GM21381 (cell line): ENCODE data around the gene P2RX1.

Source experiments
- ATAC-seq: cut with Tn5 transposase; IDR thresholded peaks from one replicate; pipeline ENCODE4 v1.9.1; 2021; ENCODE audit warnings: mild to moderate bottlenecking, moderate library complexity; ENCODE audit not compliant: unreplicated experiment

The P2RX1 gene

DNA sequence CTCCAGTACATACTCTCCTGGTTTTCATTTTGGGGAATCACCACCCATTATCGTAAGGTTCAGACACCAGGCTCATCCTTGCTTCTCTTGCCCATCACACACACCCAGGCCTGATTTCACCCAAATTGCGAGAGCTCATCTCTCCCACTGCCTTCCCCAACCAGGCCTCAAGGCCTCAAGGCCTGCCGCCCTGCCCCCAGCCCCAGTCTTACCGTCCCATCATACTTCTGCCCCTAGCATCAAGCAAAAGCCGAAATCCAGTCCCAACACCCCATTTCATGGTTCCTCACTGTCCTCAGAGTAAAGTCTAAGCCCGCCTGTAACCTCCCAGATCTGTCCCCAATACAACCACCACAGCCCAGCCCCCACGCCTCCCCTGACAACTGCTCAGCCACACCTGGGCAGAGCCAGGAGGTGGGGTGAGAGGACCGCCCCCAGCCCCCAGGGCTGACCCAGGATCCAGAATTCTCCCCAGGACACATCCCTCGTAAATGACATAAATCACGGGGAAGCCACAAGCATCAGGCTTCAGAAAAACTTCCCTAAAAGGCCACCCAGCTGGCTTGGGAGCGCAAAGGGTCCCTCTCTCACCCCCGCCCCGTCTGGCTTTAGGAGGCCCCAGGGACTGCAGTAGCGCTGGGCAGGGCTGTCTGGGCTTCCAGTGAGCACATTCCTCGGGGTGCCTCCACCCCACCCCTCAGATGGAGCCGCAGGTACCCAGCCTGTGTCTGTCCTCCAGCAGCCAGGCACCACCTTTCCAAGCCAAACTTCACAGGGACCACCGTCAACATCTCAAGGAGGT is 9.6 kb upstream of the P2RX1 start:
- ATAC-seq: no peak

DNA sequence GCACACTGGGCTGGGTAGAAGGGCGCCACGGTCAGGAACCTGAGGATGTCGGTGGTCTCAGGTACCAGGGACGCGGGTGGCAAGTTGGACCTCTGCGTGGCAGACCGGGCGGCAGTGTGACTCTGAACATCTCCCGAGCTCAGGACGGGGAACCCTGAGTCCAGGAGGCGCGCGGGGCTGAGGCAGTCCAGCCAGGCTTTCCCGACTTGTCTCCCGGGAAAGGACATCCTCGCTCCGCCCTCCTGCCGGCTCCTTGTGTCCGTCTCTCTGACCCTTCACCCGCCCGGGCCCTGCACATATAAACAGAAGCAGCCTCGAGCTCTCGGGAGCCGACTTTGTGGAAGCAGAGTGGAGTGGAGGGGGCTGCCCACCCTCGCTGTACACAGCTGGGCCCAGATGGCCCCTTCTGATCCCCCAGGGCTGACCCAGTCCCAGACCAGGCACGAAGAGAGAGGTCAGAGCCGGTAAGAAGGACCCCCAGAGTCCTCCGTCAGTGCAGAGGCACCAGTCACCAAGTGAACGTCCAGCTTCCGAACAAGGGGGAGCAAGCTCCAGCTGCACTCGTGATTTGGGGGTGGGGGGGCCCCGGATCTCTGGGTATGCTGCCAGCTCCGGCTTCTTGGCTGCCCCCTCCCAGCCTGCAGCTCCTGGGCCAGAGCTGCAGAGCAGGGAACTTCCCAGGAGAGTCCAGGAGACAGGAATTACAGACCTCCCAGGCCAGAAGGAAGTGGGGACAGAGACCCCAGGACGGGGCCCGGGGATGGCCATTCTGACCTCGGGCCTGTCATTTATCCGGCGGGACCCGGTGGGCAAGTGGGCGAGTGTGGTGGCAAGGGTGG is 8.5 kb upstream of the P2RX1 start:
- no peak for ATAC-seq

GRCh38 chr17:3923466-3924190 is 7.4 kb upstream of the P2RX1 start:
- no peak for ATAC-seq

- no peak for ATAC-seq
These were observed 6.5 kb upstream of the P2RX1 start for GRCh38 chr17:3922765-3923164.

- no peak for ATAC-seq
These were observed 5.4 kb upstream of the P2RX1 start for GRCh38 chr17:3921502-3922319.

DNA sequence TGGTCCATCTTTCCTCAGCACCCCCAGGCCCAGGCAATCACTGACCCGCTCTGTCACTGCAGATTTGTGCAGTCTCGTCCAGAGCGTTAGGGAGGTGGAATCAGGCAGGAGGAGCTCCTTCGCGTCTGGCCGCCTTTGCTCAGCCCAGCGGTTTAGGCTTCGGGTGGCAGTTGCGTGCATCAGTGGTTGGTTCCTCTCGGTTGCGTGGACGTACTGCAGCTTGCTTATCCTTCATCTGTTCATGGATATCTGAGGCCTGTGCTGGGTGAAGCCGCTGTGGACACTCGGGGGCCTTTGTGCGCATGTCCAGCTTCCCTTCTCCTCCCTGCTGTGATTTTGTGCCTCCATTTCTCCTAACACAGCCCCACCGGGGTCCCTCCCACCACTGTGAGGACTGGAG is 4.7 kb upstream of the P2RX1 start:
- no peak for ATAC-seq

GRCh38 chr17:3919123-3919624 is 2.9 kb upstream of the P2RX1 start:
- no peak for ATAC-seq

DNA sequence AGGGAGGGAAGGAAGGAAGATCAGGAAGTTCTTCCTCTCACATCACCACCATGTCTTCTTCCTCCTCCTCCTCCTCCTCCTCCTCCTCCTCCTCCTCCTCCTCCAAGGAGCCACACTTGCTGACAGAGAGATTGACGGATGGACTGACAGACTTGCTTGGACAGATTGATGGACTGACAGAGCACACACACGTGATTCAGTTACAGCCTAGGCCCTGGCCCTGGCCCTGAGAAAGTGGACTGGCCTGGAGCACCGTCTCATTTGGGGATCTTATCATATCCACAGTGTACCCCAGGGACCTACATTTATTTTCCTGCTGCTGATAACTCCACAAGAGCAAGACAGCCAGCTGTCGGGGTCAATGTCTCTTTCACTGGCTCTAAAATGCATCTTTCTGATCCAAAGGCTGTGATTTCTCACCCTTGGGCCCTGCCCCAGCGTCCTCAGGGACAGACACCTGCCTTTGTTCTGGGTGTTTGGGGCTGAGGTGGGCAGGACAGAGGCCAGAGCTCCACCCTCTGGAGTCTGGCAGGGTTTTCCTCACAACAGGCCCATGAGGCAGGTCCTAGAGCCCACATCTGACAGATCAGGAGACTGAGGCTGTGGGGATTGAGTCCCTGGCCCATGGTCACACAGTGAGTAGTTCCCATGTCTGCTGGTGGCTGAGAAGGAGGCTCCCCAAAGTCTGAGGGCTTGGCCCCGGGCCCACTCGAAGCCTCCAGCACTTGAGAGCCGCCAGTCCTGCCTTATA is 2.3 kb upstream of the P2RX1 start:
- no peak for ATAC-seq

DNA sequence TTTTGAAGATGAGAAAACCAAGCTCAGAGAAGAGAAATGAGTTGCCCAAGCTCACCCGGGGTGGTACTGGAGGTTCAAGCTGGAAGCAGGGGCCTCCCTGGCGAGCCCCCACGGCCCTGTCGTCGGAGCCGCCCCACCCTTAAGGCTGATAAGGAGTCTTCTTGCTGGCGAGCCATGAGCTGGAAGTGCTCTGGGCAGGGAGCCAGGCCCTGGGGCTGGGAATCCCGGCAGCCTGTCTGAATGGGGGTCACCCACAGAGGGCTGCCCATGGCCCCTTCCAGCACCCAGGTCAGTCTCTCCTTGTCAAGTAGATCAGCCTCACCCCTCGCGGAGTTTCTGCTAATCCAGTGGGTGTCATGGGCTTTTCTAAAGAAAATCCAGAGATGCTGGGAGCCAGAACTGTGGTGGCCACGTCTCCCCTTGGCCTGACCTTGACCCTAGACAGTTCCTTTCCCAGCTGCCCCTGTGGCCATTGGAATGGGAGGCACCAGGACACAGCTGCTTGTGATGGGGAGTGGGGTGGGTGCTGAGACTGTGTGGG is 1.2 kb upstream of the P2RX1 start:
- no peak for ATAC-seq

DNA sequence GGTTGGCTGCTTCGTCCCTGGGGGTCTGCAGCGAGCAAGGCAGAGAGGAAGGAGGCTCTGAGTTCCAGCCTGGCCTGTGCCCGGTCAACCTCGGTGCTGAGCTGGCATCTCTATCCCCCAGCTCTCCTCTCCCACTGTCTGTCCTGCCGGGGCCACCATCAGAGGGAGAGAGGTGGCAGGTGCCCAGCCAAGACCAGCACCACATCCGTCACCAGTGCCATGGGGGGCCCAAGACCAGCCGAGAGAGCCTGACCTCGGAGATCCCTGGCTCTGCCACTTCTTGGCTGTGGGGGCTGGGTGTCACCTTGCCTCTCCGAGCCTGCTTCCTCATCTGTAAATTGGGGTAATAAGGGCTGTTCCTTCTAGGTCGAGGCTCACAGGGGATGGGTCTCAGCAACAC is 560 bp upstream of the P2RX1 start:
- ATAC-seq: no peak

DNA sequence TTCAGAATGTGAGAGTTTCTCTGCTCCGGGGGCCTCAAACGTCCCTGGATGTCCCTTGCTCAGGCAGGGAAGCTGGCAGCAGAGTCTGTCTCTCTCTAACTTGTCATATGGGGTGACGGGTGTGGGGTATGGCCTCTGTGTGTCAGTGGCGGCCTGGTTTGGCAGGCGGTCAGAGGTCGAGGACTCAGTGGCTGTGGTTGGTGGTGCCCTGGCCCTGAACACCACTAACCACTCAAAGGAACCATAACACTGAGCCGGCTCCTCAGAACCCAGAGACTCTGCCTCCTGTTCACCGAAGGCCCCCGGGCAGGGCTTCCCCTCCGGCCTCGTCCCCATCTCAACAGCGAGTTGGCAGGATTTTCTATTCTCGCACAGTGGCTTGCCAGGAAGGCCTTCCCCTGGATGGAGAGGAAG is 677 bp downstream of the P2RX1 start:
- ATAC-seq: no peak

DNA sequence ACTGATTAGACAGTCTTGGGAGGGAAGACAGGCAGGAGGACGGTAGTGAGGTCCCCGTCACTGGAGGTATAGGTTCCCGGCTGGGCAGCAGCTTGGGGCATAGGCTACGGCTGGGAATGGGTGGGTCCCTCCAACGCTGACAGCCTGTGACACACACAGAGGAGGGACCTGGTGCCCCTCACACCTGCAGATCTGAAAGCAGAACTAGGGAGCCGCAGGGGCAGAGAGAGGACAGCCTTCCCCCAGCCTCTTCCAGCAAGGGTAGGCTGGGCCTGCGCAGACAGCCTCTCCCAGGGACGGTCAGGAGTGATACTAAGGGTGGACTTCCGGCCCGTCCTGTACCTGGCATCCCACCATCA is 2.0 kb downstream of the P2RX1 start:
- ATAC-seq: peak; percentile 41

GRCh38 chr17:3913531-3914311 is 2.5 kb downstream of the P2RX1 start:
- ATAC-seq: peak; percentile 41

- ATAC-seq: no peak
These were observed 3.4 kb downstream of the P2RX1 start for GRCh38 chr17:3912827-3913226.

GRCh38 chr17:3911271-3912053 is 4.8 kb downstream of the P2RX1 start:
- peak; percentile 62 for ATAC-seq

DNA sequence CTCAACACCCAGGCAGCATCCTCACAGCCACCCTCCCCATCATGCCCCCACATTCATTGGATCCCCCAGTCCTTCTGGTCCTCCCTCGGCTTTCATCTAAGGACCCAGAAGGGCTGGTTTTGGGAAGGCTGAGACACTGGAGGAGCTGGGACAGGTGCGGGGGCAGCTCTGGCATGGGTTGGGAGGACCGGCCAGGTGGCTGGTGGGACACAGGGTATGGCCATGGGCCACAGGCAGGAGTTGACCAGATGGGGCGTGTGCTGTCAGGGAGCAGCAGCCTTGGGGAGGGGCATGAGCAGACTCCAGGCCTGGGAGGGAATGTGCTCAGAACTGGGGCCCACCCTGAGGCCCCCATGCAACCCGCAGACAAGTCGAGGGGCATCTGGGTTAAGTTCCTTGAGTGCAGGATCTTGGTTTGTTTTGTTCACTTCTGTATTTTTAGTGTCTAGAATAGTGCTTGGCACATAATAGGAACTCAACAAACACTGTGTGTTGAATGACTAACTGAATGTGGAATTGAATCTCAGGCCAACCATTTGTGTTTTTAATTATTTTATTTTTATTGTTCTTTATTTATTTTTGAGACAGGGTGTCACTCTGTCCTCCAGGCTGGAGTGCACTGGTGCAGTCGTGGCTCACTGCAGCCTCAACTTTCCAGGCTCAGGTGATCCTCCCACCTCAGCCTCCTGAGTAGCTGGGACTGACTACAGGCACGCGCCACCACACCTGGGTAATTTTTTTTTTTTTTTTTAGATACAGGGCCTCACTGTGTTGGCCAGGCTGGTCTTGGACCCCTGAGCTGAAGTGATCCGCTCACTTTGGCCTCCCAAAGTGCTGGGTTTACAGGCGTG is 5.6 kb downstream of the P2RX1 start:
- ATAC-seq: no peak

DNA sequence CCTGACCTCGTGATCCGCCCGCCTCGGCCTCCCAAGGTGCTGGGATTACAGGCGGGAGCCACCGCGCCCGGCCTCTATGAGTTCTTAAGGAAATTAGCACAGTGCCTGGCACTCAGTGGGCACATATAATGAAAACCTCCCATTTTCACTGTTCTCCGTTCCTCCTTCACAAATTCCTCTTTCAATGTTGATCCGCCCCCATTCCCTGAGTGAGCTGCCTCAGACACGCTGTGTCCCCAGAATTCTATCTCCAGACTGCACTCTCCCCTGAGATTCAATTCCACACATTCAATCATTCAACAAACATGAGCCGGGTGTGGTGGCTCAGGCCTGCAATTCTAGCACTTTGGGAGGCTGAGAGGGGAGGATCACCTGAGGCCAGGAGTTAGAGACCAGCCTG is 7.0 kb downstream of the P2RX1 start:
- no peak for ATAC-seq
